PC-9 (cell line): ENCODE measurements around the gene HPCAL4.

Experiments
- EZH2 ChIP-seq: fragments of 200-600 bp; sonication (generic); IDR thresholded peaks from 2 replicates; pipeline ENCODE4 v1.8.0; 2017; ENCODE audit warnings: antibody characterized with exemption, low read depth
- TF ChIP-seq, protein P1 (sequence below): fragments of 200-600 bp; sonication (generic); conservative IDR thresholded peaks from 2 replicates; pipeline ENCODE4 v1.6.1; 2017; ENCODE audit warnings: mixed run types, antibody characterized with exemption, mild to moderate bottlenecking, moderate library complexity

GRCh38 chr1:39738622-39739366 is 47.6 kb upstream of the HPCAL4 start, which contains the start of gene PPIE:
- TF ChIP-seq, protein P1, sequence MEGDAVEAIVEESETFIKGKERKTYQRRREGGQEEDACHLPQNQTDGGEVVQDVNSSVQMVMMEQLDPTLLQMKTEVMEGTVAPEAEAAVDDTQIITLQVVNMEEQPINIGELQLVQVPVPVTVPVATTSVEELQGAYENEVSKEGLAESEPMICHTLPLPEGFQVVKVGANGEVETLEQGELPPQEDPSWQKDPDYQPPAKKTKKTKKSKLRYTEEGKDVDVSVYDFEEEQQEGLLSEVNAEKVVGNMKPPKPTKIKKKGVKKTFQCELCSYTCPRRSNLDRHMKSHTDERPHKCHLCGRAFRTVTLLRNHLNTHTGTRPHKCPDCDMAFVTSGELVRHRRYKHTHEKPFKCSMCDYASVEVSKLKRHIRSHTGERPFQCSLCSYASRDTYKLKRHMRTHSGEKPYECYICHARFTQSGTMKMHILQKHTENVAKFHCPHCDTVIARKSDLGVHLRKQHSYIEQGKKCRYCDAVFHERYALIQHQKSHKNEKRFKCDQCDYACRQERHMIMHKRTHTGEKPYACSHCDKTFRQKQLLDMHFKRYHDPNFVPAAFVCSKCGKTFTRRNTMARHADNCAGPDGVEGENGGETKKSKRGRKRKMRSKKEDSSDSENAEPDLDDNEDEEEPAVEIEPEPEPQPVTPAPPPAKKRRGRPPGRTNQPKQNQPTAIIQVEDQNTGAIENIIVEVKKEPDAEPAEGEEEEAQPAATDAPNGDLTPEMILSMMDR, result no peak
- TF ChIP-seq EZH2, result no peak
